ENCODE measurements around the gene ZBTB5.
A peak's percentile ranks its signal among the peaks of the same experiment; 100 is the strongest.

GRCh38 chr9:37486616-37487548, 21.6 kb upstream of the ZBTB5 start:
- TF ChIP-seq, protein P1, sequence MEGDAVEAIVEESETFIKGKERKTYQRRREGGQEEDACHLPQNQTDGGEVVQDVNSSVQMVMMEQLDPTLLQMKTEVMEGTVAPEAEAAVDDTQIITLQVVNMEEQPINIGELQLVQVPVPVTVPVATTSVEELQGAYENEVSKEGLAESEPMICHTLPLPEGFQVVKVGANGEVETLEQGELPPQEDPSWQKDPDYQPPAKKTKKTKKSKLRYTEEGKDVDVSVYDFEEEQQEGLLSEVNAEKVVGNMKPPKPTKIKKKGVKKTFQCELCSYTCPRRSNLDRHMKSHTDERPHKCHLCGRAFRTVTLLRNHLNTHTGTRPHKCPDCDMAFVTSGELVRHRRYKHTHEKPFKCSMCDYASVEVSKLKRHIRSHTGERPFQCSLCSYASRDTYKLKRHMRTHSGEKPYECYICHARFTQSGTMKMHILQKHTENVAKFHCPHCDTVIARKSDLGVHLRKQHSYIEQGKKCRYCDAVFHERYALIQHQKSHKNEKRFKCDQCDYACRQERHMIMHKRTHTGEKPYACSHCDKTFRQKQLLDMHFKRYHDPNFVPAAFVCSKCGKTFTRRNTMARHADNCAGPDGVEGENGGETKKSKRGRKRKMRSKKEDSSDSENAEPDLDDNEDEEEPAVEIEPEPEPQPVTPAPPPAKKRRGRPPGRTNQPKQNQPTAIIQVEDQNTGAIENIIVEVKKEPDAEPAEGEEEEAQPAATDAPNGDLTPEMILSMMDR (IDR thresholded peaks at IDR 0.05): no peak
- peak; percentile 65 for TF ChIP-seq POLR2A (IDR thresholded peaks at IDR 0.05)
